ENCODE measurements around the gene TMEM215.
"Not testable (repeated sequence)": the region's sequence is repeated elsewhere in the genome, so short reads cannot be mapped to it uniquely, and the experiment has no call there.

Gene TMEM215, protein sequence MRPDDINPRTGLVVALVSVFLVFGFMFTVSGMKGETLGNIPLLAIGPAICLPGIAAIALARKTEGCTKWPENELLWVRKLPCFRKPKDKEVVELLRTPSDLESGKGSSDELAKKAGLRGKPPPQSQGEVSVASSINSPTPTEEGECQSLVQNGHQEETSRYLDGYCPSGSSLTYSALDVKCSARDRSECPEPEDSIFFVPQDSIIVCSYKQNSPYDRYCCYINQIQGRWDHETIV

DNA sequence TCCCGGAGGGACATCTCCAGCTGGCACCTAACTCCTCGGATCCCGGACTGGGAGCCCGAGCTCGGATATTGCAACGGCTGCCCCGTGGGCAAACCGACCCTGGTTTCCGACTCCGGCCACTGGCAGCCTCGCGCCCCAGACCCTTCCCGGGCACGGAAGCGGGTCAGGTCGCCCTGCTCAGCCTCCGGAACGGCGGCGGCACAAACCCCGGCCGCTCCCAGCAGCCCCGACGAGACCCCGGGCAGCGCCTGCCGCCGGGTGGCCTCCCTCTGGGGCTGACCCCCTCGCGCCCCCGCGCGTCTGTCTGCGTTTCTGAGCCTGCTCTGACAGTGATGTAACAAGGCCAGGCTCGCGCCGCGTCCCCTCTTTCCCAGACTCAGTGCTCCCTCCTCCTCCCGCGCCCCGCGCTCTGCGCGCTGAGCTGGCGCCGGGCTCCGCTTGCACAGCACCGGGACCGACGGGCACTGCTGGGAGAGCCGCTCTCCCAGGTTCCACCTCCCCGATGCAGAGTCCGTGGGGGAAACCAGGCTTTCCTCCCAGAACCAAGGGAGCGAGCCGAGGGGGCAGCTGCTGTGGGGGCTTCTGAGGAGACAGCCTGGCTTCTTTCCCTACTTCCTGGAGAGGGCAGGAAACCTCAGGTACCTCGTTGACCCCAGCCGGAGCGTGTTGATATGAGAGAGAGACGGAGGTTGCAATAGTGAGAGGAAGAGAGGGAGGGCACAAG is at the start of gene TMEM215:
Gene TMEM215 (plus strand): TSS at position 373 of the 724 bp plus-strand sequence. CDS start 644 bp downstream, outside the sequence.
- ATAC-seq, result no peak

DNA sequence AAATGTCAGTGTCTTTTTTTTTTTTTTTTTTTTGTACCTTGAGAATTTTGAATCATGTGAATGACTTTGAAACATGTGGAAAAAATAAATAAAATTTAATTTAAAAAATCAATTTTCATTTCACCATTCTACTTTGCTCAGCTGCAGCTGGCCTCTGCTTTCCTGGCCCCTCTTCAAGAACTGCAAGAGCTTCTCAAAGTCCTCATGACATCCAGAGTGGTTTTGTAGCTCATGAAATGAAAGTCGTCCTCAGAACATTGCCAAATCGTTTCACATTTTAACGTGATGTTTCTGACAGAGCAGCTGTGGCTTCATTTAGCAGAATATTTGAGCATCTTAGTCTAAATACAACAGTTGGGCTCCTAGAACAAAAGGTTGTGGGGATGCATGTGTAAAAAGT is 47.9 kb upstream of the TMEM215 start:
- no peak for ATAC-seq

DNA sequence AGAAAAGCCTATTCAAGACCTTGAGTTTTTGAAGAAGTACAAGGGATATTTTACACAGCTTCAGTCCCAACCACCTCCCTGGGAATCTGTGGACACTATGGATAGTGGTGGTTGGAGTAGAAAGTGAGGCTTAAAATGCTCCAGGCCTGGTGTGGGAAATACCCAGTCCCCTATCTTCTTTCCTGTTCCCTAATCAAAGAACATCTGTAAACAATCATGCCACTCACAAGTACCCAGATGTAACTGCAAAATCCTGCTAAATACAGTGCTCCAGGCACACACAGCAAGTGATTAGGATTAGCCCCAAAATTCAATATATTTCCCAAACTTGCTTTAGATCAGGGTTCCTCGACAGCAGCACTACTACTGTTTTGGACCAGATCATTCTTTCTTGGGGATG is 46.0 kb upstream of the TMEM215 start:
- ATAC-seq, result no peak

DNA sequence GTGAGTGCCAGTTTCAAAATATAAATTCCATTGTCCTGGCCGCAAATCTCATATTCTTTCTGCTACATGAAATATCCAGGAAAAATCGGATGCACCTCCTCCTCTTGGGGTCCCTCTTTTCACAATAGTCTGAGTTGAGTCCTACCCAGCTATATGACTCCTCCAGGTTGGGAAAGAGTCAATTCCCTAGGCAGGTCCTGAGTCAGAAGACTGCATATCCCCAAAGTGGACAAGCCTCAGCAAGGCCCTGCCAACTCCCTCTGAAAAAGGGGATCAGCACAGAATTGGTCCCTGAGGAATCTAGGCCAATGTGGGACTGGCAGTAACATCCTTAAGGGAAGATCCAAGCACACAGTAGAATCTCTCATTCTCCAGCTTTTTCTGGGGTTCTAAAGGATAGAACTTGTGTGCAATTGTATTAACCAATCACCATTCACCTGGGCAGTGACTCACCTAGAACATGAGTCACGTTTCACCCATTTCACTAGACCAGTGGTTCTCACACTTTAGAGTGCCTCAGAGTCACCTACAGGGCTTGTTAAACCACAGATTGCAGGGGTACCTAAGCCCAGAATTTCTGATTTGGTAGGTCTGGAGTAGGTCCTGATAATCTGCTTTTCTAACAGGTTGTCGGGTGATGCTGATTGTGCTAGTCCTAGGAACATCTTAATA is 44.7 kb upstream of the TMEM215 start:
- ATAC-seq, result peak; percentile 41

DNA sequence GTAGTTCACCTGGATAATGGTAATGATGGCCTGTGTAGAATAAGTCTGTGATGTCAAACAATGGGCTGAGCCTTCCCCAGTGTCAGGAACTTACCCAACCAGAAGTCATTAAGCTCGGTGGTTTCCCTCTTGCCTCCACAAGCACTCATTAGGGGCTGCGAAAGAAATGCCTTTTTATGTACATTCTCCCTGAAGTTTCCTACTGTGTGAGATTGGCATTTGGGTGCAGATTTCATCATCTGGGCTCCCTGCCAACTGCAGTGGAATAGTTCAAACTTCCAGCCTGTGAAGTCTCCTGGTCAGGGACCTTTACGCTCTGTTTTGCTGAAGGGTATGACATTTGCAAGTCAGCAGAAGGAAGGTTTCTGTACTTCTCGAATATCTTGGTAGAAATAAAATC is 41.6 kb upstream of the TMEM215 start:
- no peak for ATAC-seq

DNA sequence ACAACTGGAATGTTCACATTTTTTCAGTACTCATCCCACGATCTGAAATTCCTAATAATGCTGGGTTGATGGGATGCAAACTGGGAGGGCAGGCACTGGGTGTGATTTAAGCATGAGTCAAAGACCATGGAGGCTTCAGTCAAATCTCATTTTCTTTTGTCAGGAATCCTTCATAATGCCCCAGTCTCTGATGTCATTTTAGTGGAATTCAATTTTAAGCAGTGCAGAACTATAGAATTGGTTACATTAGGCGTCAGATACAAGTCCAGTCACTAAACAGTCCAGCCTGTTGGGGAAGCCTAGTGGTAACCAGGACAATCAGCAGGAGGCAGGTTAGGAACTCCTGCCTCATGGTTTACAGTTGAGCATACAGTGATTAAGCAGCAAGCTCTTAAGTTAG is 41.0 kb upstream of the TMEM215 start:
- ATAC-seq, result no peak

DNA sequence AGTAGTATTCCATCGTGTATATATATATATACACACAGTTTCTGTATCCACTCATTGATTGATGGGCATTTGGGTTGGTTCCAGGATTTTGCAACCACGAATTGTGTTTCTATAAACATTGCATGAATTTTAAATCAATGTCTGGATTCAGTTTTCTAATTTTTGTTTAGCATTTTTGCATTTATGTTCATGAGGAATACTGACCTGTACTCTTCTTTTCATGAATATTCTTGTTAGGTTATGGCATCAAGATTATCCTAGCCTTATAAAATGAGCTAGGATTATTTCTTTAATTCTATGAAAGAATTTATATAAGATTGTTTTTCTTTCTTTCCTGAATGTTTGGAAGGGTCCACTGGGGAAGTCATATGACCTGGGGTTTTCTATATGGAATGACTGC is 35.3 kb upstream of the TMEM215 start:
- no peak for ATAC-seq

DNA sequence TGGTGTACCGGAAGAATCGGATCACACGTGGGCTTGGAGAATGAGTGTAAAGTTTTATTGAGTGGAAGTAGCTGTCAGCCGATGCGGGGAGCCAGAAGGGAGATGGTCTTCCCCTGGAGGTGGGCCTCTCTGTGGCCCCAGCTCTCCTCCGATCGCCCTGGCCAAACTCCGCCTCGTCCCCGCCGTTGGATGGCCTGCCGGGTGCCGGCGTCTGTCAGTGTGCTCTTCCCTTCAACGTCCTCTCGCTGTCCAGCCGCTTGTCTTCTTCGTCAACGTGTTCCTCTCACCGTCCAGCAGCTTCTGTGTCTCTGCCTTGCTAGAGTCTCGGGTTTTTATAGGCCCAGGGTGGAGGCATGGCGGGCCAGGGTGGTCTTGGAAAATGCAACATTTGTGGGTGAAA is 27.6 kb upstream of the TMEM215 start:
- no peak for ATAC-seq

DNA sequence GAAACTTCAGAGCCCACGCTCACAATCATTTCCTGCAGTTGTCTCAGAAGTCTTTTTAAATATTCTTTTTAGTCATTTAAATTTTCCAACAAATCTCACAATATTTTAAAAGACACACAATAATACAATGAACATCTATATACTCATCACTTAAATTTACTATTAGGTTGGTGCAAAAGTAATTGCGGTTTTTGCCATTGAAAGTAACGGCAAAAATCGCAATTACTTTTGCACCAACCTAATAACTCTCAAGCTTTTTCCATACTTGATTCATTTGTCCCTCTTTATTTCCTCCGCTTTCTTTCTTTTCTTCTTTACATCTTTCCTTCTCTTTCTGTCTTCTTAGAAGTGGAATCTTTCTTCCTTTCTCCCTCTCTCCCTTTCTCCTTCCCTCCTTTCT is 19.2 kb upstream of the TMEM215 start:
- no peak for ATAC-seq

DNA sequence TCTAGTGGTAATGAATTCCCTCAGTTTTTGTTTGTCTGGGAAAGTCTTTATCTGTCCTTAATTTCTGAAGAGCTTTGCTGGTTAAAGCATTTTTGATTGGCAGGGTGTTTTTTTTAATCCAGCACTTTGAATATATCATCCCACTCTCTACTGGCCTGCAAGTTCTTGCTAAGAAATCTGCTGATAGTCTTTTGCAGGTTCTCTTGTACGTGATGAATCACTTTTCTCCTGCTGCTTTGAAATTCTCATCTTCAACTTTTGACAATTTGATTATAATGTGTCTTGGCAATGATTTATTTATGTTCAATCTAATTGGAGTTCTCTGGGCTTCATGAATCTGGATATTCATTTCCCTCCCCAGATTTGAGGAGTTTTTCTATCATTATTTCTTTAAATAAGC is 8.1 kb upstream of the TMEM215 start:
- ATAC-seq, result no peak

DNA sequence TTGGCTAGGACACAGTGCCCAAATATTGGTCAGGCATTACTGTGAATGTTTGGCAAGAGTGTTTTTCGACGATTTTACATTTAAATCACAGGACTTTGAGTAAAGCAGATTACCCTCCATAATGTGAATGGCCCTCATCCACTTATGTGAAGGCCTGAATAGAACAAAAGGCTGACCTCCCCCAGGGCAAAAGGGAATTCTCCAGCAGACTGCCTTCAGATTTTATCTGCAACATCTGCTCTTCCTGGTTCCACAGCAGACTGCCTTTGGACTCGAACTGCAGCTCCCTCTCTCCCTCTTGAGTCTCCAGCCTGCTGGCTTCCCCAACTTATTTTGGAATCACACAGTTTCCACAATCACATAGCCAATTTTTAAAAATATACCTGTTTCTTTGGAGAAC is 7.1 kb upstream of the TMEM215 start:
- ATAC-seq, result no peak

DNA sequence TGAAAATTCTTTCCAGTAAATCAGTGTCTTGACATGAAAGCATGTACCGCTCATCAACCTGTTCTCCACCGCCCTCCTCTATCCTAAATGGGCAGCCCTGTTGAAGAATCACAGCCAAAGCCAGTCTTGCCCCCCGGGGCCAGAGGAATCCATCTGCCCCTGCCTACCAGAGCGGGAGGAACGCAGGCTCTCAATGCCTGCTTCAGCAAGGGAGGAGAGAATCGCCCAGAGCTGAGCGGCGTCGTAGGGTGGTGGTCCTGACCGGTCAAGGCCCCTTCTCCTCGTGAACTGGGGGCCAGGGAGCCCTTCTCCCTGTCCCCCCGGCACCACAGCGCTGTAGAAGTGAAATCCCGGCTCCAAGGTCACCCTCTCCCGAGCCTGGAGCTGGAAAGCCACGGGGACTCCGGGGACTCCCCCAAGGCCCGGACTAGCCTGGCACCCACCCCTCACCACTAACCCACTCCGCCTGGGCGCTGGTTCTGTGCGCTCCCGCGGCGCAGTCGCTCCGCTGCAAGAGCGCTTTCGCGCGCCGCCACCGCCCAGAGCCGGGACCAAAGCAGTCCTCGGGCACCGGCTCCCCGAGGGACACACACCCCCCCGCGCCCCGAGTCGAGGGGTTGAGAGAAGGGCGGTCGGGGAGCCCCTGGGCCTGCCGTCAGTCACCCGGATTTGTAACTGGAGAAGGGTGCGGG is 718 bp upstream of the TMEM215 start:
- ATAC-seq, result no peak

DNA sequence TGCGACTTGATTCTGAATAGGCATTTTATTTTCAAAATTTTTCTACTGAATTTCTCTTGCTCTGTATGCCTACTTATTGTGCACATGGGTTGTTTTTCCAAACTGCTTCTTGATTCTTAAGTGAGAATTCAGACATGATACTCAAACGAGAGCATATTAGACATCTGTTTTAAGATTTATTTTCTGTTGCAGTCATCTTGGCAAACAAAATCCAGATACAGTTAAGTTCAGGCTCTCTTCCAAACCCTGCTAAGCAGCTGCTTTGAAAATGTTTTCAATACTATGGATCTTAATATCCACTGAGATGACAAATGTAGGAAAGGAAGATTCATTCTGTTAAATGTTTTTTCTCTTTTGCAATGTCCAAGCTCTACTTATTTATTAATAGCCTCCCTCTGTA is 4.5 kb downstream of the TMEM215 start:
- ATAC-seq, result no peak

DNA sequence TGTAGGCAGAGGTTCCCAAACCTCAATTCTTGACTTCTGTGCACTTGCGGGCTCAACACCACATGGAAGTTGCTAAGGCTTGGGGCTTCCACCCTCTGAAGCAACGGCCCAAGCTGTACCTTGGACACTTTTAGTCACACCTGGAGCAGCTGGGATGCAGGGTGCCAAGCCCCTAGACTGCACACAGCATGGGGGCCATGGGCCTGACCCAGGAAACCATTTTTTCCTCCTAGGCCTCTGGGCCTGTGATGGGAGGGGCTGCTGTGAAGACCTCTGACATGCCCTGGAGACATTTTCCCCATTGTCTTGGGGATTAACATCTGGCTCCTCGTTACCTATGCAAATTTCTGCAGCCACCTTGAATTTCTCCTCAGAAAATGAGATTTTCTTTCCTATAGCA is 12.7 kb downstream of the TMEM215 start:
- ATAC-seq, result not testable (repeated sequence)

DNA sequence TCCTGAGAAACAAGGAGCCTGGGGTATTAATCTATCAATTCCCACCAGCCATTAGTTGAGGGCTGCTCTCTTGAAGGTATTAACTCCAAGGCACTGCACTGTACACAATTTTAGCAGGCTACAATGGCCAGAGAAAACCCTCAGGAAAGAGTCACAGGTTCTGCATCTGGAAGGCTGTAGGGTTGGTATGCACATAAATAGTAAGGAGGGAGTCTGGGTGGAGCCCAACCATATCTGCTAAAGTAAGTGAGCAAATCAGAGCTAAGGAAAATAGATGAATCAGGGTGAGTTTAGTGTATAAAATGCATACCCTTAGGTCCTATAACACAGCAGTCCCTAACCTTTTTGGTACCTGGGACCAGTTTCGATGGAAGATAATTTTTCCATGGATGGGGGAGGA is 18.2 kb downstream of the TMEM215 start:
- ATAC-seq, result no peak

DNA sequence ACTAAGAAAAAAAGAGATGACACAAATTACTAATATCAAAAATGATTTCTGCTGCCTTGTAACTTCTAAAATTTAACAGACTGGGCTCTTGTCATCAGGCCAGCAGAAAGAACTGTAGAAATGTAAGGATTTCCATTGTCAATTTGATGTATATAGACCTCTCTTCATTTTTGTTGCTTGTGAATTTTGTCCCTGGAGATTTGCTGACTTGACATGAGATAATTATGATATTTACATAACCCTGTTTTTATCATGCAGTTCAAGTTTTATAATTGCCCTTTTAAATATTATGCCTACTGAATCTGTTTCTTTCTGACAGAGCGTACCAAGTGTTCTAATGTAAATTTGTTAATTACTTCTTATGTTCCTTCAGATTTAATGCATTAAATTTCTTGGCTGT is 23.9 kb downstream of the TMEM215 start:
- ATAC-seq, result no peak

DNA sequence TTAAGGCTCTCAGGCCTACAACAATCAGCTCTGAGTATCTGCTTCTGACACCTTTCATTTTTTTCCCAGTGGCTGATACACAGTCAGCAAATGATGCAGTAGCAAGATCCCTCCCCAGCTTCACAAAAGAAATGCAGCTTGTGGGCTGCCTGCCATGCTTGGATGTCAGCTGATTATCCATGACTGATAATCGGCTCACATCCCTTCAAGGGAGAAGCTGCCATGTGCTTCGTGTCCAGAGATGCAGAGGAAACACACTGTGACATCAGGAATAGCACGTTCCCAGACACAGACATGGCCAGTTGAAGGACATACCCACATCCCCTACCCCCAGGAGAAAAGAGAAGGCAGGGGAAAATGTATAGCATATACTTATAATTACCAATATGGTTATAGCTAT is 27.9 kb downstream of the TMEM215 start:
- no peak for ATAC-seq

DNA sequence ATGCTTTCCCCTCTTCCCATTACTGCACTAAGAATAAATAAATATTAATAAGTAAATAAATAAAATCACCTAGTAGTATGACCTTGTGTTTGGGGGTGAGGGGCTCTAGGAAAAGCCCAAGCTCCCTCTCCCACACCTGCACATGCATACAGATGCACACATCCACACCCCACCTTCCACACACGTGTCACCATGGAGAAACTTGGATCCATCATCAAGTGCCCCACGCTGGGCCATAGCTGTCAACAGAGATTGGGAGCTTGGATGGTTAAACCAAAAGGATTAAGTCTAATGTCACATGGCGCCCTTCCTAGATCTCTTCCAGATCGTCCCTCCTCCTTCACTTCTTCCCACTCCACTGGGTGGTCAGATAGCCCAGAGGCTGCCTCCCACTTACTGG is 37.0 kb downstream of the TMEM215 start:
- ATAC-seq, result no peak

DNA sequence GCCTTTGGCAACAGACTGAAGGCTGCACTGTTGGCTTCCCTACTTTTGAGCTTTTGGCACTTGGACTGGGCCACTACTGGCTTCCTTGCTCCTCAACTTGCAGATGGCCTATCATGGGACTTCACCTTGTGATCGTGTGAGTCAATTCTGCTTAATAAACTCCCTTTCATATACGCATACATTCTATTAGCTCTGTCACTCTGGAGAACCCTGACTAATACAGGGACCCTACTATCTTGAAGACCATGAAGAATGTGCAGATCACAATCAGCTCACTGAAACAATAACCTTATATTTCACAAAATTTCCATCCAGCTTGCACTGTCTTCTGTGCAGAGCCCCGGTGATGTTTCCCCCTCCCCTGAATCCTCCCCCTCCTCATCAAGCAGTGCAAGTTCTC is 39.8 kb downstream of the TMEM215 start:
- no peak for ATAC-seq

DNA sequence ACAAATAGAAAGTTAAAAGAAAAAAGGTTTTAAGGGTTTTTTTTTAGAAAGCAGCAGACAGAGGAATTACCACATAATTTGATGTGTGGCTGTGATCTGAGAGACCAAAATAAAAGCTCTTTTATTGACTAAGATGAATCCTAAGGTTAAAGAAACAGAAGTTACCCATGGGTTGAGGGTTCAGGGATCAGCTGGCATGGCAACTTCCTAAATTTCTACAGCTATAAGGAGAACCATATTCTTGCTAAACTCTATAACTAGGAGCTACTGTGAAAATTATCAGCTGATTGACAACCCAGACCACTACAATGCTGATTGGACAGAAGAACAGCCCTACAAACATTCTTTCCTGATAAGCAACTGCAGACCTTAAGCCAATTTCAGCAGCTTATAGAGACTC is 40.2 kb downstream of the TMEM215 start:
- no peak for ATAC-seq

DNA sequence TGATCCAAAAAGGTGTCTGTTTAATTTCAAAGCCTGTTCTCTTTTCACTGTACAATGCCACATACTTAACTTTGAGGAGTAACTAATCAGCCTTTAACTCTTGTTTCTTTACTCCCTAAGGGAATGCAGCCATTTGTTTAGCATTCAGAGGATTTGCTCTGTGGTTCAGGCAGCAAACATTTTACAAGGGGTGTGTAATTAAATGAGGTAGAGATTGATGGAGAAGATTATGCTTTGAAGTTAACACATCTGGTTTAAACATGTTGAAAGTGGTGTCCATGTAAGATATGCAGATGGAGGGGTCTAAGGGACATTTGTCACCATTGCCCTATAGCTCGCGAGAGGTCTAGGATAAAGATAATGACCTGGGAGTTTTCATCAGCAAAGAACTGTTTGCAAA is 41.9 kb downstream of the TMEM215 start:
- ATAC-seq, result no peak

DNA sequence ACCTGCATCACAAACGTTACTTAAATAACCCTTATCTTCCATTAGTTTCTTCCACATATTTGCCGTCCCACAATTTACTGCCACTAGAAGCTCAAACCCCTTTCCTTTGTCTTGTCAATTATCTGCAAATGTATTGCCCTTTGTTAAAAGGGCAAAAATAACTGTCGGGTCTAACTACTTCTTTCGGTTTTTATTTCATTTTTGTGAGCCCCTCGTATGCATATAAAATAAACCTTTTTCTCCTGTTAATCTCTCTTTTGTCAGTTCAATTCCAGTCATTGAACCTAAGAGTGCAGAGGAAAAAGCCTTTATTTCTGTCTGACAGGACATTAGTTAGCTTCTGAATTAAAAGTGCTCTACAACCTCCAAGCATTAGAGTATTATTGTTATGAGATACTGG is 45.5 kb downstream of the TMEM215 start:
- no peak for ATAC-seq

DNA sequence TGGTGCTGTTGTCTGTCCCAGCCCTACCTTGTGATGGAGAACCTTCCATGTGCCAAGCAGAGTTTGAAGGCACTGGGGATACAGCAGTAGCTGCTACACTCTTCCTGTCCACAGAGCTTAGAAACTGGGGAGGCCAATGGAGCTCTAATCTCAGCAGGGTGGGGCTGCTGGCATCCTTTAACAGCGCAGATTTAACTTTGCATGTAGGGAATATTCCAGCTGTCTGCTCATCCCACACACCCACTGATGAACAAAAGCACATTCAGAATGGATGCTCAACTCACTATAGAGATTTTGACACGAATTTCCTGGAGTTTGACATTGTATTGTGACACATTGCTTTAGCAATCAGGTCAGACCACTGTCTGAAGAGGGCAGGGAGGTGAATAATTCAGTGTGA is 49.0 kb downstream of the TMEM215 start:
- no peak for ATAC-seq

All from activated CD4-positive, CD25-positive, alpha-beta regulatory T cell treated with anti-CD3 and anti-CD28 coated beads, Interleukin-2, amount 50 U/mL, for 24 hours (primary cell).